NCI-H1092 (cell line): ENCODE results near the gene ERO1A.
"Not testable (repeated sequence)": the region's sequence is repeated elsewhere in the genome, so short reads cannot be mapped to it uniquely, and the experiment has no call there.

Source experiments
- DNase-seq: peaks from one replicate; lab custom pipeline; 2025; lab: John Stamatoyannopoulos, UW

ERO1A gene

DNA sequence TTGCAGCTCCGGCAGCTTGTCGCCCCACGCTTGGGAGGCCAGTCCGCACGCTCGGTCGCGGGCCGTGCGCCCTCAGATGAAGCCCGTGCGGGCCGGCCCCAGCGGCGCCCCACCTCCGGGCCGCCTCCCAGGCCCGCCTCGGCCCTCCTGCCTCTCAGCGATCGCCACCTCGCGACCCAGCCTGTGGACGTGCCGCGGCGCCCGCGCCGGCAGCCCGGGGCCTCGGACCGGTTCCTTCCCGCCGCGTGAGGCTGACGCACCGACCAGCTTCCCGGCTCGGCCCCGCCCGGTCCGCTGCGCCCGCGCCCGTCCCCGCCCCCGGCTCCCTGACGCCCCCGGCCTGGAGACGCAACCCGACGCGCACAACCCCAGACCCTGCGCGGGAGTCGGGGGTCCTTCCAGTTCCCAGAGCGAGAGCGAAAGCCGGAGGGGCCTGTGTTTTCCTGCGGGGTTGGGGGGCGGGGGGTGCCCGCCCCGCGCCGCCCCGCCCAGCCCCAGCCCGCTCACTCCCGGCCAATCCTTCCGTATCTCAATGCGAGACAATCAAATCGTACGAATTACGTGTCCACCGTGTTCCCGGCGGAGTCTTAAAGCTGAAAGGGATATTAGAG, at the start of gene ERO1A:
Gene ERO1A (minus strand): TSS at position 78 of the 611 bp plus-strand sequence. CDS start 77 bp downstream, at position 1.
- peak; percentile 72 for DNase-seq

- DNase-seq, result no peak
Observed at GRCh38 chr14:52741865-52742264, 46.5 kb upstream of the ERO1A start.

- no peak for DNase-seq
Observed at GRCh38 chr14:52740751-52741150, 45.4 kb upstream of the ERO1A start.

DNA sequence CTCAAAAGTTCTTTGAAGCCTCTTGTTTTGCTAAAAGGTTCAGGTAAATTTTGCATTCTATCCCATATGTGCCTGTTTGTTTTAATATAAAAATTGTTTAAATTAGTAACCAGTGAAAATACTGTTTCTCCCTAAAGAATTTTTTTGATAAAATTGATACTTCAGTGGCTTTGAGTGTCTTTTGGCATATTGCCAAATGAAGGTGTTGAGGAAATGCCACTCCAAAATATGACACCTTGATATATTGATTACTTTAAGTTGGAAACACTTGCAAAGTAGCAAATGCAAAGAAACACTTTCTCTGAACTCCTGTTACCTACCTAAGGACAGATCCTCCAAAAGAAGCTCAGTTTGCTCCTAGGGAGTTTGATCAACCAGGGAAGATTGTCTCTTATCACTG, 43.1 kb upstream of the ERO1A start:
- DNase-seq, result no peak

DNA sequence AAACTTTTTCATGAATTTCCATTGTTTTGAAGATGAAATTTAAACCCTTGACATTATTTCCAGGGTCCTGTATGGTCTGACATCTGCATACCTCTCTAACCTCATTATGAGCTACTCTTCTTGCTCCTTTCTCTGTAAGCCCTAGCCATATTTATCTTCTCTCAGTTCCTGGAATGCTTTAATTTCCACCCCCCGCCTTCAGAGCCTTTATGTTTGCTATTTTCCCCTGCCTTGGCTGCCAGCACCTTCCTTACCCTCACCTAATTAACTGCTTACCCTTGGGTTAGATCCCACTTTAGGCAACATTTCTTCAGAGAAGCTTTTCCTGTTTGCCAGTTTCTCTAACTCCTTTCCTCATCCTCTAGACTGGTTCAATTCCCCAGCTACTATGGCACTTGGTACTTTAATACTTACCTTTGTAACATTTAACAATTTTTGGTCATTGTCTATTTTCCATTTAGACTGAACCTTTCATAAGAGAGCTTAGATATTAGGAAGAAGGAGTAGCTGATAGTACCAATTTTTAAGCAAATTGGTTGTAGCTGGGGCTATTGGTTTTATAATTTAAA, 40.6 kb upstream of the ERO1A start:
- DNase-seq, result no peak

DNA sequence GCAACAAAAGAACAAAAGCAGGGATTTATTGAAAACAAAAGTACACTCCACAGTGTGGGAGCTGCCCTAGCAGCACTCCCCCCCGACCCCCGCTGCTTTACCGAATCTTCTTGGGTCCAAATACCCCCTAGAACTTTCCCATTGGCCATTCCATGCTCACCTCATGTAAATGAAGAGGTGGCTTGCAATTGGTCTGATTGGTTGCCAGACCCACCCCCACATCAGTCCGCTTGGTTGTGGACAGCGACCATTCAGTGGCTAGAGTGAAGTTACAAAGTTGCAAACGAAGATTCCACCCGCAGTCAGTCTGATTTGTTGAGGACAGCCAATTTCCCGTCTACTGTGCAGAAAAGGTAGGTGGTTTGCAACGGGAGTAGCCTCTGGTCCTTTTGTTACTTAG, 38.5 kb upstream of the ERO1A start:
- no peak for DNase-seq

DNA sequence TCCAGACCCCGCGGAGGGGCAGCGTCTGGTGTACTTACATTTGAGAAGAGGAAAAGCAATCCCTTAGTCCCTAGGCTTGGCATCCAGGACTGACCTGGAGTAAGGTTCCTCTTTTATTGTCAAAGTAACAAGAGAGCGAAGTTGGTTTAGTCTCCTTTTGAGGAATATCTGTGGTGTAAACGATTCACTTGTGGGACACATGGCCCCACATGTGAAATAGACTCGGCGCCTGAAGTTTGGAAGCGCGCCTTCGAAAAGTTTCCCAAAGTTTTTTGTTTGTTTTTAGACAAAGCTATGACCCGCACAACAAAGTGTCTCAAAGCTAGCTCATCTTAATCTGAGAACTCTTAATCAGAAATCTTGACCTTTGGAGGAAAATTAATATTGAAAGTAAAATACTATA, 35.4 kb upstream of the ERO1A start:
- no peak for DNase-seq

DNA sequence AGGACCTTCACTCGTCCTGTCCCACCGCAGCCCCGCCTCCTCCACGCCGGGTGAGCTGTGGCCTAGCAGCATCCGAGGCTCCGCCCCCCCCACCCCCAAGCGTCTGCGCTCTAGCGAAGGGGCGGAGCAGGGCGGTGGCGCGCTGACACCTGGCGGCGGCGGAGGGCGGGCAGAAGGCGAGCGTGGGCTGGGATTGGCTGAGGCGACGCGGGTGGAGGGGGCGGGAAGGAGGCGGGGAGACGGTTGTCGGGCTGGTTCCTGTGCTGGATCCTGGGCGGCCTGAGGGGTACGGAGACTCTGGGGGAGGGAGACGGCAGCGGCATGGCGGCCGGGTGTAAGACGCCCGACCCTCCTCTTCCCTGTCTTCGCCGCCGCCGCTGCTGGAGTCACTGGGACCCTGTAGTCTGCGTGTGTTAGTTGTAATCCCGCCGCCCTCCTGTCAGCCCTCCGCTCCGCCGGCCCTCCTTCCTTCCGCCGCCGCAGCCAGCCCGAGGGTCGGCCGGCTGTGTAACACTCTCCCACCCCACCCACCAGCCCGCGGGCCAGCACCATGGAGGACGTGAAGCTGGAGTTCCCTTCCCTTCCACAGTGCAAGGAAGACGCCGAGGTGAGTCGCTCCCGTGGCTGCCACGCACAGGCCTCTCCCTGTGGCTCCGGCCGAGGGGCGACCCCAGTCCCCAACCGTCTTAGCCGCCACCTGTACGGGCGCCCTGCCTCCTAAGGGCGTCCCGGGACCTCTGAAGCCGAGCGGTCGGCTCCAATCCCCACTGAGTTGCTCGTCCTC, 34.8 kb upstream of the ERO1A start, which contains the start of gene STYX:
Gene STYX (plus strand): TSS at position 242 of the 784 bp plus-strand sequence. CDS start 309 bp downstream, at position 551.
- peak; percentile 97 for DNase-seq

GRCh38 chr14:52729585-52729924, 34.2 kb upstream of the ERO1A start:
- DNase-seq, result no peak

DNA sequence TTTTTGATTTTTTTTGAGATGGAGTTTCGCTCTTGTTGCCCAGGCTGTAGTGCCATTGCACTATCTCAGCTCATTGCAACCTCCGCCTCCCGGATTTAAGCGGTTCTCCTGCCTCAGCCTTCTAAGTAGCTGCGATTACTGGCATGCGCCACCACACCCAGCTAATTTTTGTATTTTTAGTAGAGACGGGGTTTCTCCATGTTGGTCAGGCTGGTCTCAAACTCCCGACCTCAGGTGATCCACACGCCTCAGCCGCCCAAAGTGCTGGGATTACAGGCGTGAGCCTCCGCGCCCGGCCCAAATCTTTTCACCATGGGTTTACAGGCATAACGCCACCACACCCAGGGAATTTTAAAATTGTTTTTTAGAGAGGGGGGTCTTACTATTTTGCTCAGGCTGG, 33.7 kb upstream of the ERO1A start:
- not testable (repeated sequence) for DNase-seq

- not testable (repeated sequence) for DNase-seq
Observed at GRCh38 chr14:52727509-52727908, 32.2 kb upstream of the ERO1A start.

GRCh38 chr14:52724360-52724644, 28.9 kb upstream of the ERO1A start:
- no peak for DNase-seq

DNA sequence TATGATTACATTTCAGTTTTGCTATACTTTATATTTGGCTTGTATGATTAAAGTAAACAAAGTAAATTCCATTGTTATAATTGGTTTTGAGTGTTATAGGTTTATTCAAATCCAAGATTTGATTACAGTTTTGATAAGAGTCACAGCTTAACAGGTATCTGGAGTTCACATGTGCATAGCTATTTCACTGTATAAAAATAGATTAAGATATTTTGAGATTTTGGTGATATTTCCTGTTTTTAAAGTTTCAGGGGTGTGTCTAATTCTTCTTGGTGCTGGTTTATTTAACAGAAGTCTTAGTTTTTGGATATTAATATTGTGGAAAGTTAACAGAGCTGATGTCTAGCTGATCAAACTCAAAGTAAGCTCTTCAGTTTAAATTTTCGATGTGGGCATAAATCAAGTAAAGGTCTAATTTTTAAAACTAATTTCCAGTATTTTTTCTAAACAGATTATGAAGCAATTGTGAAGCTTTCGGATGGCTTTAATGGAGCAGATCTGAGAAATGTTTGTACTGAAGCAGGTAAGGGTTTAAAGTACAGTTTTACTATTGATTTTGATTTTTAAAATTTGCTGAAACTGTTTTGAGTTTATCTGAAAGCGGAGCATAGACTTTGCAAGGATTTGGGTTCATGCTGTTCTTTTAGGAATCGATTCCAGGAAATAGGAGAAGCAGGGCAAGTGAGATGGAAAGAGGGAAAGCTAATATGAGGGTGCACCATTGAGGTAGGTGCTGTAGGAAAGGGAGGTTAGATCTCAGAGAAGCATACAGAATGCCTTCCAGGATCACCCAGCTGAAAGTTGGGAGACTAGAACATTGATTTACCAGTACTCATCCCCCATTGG, 28.4 kb upstream of the ERO1A start:
- DNase-seq, result no peak

GRCh38 chr14:52716155-52716554, 20.8 kb upstream of the ERO1A start:
- no peak for DNase-seq

- no peak for DNase-seq
Observed at GRCh38 chr14:52711666-52712065, 16.3 kb upstream of the ERO1A start.

- DNase-seq, result peak; percentile 94
Observed at GRCh38 chr14:52706724-52707706, 11.7 kb upstream of the ERO1A start, which contains the start of gene PSMC6. PSMC6 (plus strand) TSS chr14:52707200; CDS start chr14:52707220, 20 bp downstream.

- DNase-seq, result no peak
Observed at GRCh38 chr14:52706286-52706685, 10.9 kb upstream of the ERO1A start.

- DNase-seq, result no peak
Observed at GRCh38 chr14:52703664-52704063, 8.3 kb upstream of the ERO1A start.

- DNase-seq, result no peak
Observed at GRCh38 chr14:52703225-52703624, 7.9 kb upstream of the ERO1A start.

DNA sequence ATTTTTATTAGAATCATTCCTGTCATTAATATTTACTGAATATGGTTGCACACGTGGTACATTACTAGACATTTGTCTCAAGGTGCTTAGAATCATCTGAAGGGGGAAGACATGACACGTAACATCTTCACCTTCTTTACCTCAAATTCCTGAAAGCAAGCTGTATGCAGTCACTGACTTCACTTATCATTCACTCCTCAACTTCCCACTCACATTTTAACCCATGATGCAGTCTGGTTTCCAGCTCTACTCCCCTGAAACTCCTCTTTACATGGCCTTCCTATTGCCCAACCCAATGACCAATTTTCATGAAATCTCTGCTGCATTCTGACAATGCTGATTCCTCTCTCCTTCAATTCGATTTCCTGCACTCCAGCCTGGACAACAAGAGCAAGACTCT, 5.9 kb upstream of the ERO1A start:
- DNase-seq, result no peak

- no peak for DNase-seq
Observed at GRCh38 chr14:52700701-52701172, 5.4 kb upstream of the ERO1A start.
